SU-DHL-6 (cell line): Measurements from ENCODE around the gene ATP8A2.

Experiments used
- CTCF ChIP-seq: fragments of 200-600 bp; sonication (generic); IDR thresholded peaks from one replicate; pipeline ENCODE4 v1.5.1; 2017; ENCODE audit warnings: antibody characterized with exemption, mild to moderate bottlenecking, low read length, moderate library complexity; ENCODE audit not compliant: insufficient read depth, poor library complexity, severe bottlenecking
- EZH2phosphoT487 ChIP-seq: fragments of 200-600 bp; sonication (generic), shearing (Covaris generic); conservative IDR thresholded peaks from 2 replicates; pipeline ENCODE4 v1.6.1; 2018; ENCODE audit warnings: mild to moderate bottlenecking, antibody characterized with exemption, low read length, moderate library complexity, mixed read lengths

- TF ChIP-seq CTCF (no peak), EZH2phosphoT487 (no peak)
These were observed 374.4 kb downstream of the ATP8A2 start for GRCh38 chr13:25746131-25746530.
